ENCODE results near the gene KANSL3.

- no peak for TF ChIP-seq POLR2AphosphoS5 (IDR thresholded peaks at IDR 0.05; ENCODE audit: low read depth)
- no peak for TF ChIP-seq CTCF (conservative IDR thresholded peaks at IDR 0.05; ENCODE audit: low read depth in 2 of 2)
These were observed 46.6 kb downstream of the KANSL3 start for GRCh38 chr2:96591494-96591893.
